Gastrocnemius medialis (tissue), 4 donors: Measurements from ENCODE around the gene RUNX3.

Experiments
- POLR2A ChIP-seq, 2 donors: fragments of 450-650 bp; IDR thresholded peaks; one replicate each; pipeline ENCODE4 v1.6.1; 2017; ENCODE audit warnings: antibody characterized with exemption in 2 of 2, mild to moderate bottlenecking in 2 of 2, moderate library complexity in 2 of 2
- TF ChIP-seq, protein P1 (sequence below), 5 experiments: fragments of 450-650 bp in 3 of 5; fragments of 200-600 bp in 2 of 5; sonication (generic) in 2 of 5; IDR thresholded peaks in 4 of 5; conservative IDR thresholded peaks in 1 of 5; 1 replicate in 4 of 5; 2 replicates in 1 of 5; pipeline ENCODE4 v1.5.1; 2016 to 2019; ENCODE audit warnings: antibody characterized with exemption in 5 of 5, mild to moderate bottlenecking in 3 of 5, moderate library complexity in 3 of 5

DNA sequence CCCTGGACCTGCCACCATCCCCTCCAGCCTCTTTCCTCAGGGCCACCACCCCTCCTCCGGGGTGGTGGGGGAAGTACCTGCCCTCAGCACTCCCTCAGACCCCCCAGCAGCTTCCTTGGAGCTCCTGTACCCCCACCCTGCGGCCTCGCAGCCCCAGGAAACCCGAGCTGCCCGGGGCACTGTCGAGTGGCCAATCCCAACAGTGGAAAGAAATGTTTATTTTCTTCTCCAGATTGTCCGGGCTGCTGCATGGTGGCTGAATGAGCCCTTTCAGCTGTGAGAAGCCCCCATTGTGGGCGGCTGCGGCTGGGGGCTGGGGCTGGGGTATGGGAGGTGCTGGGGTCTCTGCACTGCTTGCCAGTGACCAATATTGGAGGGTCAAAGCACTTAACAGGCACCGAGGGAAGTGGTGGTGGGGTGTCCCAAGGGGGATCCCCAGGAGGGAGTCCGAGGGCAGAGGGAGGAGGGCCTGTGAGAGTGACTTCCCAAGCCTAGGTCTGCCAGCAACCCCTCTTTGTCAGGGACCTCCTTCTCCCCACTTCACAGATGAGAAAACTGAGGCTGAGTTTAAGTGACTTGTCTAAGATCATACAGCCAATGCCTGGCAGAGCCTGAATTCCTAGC is 25.2 kb downstream of the RUNX3 start:
- TF ChIP-seq, protein P1, sequence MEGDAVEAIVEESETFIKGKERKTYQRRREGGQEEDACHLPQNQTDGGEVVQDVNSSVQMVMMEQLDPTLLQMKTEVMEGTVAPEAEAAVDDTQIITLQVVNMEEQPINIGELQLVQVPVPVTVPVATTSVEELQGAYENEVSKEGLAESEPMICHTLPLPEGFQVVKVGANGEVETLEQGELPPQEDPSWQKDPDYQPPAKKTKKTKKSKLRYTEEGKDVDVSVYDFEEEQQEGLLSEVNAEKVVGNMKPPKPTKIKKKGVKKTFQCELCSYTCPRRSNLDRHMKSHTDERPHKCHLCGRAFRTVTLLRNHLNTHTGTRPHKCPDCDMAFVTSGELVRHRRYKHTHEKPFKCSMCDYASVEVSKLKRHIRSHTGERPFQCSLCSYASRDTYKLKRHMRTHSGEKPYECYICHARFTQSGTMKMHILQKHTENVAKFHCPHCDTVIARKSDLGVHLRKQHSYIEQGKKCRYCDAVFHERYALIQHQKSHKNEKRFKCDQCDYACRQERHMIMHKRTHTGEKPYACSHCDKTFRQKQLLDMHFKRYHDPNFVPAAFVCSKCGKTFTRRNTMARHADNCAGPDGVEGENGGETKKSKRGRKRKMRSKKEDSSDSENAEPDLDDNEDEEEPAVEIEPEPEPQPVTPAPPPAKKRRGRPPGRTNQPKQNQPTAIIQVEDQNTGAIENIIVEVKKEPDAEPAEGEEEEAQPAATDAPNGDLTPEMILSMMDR (IDR thresholded peaks at IDR 0.05 in 4 of 5, conservative IDR thresholded peaks at IDR 0.05 in 1 of 5), result no peak
- TF ChIP-seq POLR2A (IDR thresholded peaks at IDR 0.05), result no peak
